GOT3 (cell line): ENCODE results near the gene PPP1R15B.
A peak's percentile ranks its signal among the peaks of the same experiment; 100 is the strongest.

ENCODE experiments used
- DNase-seq: peaks from one replicate; lab custom pipeline; 2025; ENCODE audit warnings: mixed read lengths; lab: John Stamatoyannopoulos, UW

PPP1R15B gene

GRCh38 chr1:204411451-204412204, at the start of gene PPP1R15B:
PPP1R15B (minus strand) TSS chr1:204411817; CDS start chr1:204411411, 406 bp downstream.
- peak; percentile 98 for DNase-seq

- no peak for DNase-seq
Observed at GRCh38 chr1:204460346-204460745, 48.7 kb upstream of the PPP1R15B start.

GRCh38 chr1:204459706-204460105, 48.1 kb upstream of the PPP1R15B start:
- no peak for DNase-seq

DNA sequence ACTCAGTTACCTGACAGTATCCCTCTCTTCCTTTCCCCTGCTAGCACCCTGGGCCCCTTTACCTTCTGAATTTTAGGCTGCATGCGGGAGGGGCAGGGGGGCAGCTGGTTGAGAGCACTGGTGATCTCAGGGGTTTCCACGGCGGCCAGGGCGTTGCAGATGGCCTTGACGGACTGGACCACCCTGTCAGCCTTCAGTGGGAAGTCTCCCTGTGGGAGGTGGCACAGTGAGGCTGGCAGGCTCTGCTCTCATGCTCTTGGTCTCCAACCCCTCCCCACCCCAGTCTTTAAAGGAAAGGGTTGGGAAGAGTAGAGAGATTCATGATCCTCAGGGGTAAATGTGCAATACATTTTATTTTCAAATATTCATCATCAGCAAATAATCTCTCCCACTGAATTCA, 46.0 kb upstream of the PPP1R15B start:
- no peak for DNase-seq

GRCh38 chr1:204456826-204457442, 45.3 kb upstream of the PPP1R15B start:
- no peak for DNase-seq

GRCh38 chr1:204455831-204456145, 44.2 kb upstream of the PPP1R15B start:
- DNase-seq = no peak

DNA sequence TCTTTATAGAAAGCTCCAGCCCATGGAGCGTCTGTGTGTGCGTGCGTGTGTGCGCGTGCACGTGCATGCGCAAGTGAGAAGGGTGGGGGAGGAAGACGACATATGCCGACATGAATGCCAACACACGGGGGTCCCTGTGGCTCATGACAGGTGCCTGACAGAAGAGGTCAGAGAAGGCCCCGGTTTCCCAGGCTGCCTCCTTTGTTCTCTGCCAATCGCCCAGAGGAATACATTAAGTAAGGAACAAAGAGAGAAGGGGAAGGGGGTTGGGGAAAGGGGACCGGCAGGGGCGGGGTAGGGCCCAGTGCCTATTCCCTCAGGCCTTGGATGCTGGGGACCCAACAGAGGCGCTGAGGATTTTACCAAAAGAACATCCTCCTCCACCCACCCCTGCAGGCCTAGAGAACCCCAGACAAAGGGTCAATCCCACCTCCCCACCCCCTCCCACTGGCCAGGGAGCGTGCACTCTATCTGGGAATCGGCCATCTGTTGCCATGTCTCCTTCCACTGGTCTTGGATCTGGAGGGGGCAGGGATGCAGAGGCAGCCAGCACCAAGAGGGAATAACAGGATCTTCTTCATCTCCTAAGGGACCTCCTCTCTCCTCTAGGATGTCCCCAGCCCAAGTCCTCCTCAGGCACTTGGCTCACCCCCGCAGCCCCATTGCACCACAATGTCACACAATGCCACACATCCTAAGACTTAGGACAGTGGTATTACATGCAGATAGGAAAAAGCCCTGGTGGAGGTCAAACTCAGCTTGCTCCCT, 43.6 kb upstream of the PPP1R15B start:
- DNase-seq = no peak

- DNase-seq = no peak
Observed at GRCh38 chr1:204454476-204454875, 42.9 kb upstream of the PPP1R15B start.

DNA sequence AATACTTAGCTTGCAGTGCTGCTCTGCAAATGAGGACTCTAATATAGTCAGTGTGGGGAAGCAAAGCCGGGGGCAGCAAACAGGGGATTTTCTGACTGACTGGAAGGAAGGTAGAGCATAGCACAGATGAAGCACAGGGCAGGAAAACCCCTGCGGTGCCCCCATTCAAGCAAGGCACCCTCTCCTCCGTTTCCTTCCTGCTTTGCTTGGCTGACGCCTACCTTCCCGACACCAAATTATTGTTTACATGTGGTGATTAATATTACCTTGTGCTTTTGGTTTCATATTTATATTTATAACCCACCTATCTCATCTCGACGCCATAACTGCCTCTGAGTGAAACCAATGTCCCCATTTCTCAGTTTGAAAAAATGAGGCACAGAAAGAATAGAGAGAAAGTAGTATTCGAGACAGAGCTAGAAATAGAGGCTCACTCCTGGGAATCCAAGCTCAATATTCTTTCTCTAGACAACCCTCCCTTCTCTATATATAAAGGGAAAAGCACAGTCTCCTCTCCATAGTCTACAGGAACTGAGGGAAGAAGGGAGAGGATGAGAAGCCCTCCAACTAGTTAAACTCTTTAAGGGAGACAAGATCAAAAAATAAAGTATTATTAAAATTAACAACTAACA, 41.6 kb upstream of the PPP1R15B start:
- no peak for DNase-seq

DNA sequence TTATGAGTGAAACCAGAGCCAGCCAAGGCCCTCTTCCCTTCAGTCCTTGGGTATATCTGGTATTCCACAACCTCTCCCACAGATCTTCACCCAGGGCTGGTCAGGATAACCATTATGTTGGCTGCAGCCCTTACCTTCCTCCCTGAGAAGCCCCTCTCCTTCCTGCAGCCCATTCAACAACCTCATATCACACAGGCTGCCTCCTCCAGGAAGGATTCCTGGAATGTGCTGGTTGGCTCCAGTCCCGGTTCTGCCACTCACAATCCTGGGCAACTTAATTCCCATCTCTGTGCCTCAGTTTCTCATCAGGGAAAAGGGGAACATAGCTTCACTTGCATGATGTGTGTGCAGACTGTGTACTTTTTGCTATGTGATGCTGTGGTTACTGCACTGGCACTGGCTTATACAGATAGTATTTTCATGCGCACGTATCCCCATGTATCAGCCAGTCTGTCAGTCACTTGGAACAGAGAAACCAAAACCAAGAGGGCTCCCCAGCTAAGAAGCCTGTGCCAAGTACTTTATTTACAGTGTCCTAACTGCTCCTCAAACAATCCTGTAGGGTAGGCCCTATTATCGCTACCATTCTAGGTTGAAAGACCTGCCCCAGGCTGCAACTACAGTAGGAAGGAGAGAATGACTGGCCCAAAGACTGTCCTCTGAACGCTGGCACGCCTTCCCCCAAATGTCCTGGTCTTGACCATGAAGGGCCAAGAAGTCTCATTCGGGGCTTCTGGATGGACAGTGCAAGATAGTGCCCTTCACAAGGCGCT, 39.9 kb upstream of the PPP1R15B start:
- no peak for DNase-seq

DNA sequence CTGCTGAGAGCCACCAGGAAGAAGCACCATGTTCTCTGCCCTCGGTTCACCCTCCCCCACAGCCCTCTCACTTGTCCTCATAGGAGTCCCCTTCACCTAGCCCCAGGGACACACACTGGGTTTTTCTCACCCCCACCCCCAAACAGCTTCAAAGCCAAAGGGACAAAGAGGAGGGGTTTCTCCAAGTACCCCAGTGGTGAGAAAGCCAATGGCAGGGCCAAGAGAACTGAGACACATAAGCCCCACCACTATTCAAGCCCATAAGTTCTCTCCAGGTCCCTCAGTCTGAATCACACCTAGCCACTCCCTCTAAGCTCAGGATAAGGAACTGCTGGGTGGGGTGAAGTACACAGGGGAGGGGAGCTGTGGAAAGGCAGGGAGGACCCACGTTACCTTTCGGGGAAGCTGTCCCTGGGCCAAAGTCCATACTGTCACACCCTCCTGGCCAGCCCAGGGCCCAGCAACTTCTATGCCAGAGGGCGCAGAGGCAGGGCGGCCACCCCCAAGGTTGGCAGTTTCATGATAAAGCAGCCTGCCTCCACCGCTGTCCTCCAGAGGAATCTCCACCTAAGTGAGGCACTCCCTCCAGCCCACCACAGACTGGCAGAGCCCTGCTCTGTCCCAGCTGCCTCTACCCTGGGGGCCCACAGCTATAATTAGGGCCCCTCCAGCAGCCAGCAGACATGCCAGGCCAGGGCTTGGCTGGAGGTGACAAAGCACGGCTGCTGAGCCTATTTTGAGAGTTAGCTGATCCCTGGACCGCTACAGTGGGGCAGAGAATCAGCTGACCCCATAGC, 39.0 kb upstream of the PPP1R15B start:
- DNase-seq = no peak

DNA sequence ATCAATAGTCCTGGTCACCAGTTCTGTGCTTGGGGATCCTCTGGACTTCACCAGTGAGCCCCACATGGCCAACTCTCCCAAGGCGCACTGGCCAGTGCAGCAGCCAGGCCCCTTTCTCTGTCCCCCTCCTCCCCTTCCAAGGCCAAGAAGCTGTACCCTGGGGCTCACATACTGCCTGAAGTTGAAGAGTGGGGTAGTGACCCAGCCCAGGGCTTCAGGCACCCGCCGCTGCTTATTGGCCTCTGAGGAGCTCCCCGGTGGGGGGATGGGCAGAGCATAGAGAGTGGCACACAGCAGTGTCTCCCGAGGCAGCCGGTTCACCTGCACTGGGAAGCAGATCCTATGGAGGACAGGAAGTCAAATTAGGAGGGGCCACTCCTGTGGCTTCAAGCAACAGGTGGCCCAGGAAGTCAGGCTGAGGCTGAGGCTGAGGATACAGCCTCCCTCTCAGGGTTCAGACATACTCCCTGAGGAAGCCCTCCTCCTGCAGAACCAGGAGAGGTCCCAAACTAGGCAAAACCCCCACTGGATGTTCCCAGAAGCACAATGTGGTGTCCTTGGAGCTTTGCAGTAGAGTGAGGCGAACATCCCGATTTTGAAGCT, 38.2 kb upstream of the PPP1R15B start:
- DNase-seq = no peak

DNA sequence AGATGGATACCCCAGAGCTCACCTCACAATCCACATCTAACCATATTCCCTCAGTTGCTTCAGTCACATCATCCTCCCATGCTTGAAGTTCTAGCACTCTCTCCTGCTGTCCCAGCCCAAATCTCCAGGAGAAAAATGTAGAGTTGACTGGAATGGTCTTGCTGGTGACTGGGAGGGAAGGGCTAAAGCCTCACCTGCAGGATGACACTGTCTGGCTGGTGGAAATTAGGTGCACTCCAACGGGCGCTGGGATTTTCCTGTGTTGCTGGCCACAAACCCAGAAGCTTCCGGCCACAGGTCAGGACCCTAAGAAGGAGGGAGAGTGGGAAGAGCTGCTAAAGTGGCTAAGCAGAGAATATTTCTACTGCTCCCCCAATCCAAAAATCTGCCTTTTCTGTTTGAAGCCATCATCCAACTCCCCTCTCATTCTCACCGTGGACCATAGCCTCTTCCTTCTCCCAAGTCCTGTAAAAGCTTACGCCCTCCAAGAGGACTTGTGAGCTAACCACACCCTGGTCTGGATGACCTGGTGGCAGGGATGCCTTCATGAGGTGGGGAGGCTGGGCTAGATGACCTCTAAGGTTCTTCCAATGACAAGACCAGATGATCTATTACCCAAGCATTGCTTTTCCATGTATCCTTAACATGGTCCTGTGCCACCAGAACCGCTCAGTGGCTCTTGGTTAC, 37.5 kb upstream of the PPP1R15B start:
- DNase-seq = no peak

- no peak for DNase-seq
Observed at GRCh38 chr1:204448344-204448964, 36.8 kb upstream of the PPP1R15B start.

GRCh38 chr1:204447736-204448135, 36.1 kb upstream of the PPP1R15B start:
- no peak for DNase-seq

GRCh38 chr1:204447190-204447589, 35.6 kb upstream of the PPP1R15B start:
- no peak for DNase-seq

GRCh38 chr1:204446413-204447111, 34.9 kb upstream of the PPP1R15B start:
- no peak for DNase-seq

DNA sequence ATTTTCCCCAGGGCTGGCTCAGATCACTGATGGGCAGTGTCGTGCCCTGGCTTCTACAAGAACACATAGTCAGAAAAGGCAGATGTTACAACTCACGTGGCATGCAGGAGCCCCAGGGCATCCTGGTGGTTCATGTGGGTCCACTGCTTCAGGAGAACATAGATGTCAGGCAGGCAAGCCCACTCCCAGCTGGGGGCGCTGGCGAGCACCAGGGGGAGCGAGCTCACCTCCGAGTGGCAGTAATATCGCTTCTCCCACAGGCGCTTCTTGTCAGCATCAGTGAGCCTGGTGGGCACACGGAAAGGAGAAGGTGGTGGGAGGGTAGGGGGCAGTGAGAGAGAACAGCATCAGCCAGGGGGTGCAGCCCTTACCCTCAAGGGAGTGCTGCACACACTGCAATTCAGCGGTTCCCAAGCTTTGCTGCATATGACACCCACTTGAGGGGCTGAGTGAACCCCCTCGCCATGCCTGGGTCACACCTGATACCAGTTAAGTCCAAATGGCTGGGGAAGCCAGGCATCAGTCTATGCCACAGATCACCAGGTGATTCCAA, 34.3 kb upstream of the PPP1R15B start:
- no peak for DNase-seq
